ENCODE measurements around the gene HTR3B.

DNA sequence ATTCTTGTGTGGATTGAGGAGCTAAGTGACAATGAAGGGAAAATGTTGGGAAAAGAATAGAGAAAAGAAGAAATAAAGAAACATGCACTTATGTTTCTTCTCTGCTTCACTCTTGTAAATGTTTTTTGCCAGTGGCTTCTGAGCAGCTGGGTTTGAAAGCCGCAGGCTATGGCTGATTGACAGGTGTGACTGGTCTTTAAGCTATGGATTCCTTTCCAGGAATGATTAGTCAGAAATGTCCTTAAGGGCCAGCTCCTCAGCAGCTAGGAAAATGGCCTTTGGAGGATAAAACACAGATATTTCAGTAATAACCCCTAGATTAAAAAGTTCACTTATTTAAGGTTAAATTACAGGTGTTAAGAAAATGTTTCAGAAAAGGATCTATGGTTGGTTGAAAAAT lies 22.7 kb upstream of the HTR3B start:
- TF ChIP-seq, protein P1, sequence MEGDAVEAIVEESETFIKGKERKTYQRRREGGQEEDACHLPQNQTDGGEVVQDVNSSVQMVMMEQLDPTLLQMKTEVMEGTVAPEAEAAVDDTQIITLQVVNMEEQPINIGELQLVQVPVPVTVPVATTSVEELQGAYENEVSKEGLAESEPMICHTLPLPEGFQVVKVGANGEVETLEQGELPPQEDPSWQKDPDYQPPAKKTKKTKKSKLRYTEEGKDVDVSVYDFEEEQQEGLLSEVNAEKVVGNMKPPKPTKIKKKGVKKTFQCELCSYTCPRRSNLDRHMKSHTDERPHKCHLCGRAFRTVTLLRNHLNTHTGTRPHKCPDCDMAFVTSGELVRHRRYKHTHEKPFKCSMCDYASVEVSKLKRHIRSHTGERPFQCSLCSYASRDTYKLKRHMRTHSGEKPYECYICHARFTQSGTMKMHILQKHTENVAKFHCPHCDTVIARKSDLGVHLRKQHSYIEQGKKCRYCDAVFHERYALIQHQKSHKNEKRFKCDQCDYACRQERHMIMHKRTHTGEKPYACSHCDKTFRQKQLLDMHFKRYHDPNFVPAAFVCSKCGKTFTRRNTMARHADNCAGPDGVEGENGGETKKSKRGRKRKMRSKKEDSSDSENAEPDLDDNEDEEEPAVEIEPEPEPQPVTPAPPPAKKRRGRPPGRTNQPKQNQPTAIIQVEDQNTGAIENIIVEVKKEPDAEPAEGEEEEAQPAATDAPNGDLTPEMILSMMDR (IDR thresholded peaks at IDR 0.05) = no peak
- TF ChIP-seq POLR2A (IDR thresholded peaks at IDR 0.05) = no peak

Measured in Peyer's patch (tissue), 4 donors.